ENCODE measurements around the gene TTC8. TPM values are rescaled to one million over a fixed set of nuclear protein-coding genes. Genes with fewer than 3 reads are reported as not detected.

TTC8 gene
- total RNA-seq, 4 donors from 2014 or later: 16.4 to 29.9 (median 23.7) TPM

GRCh38 chr14:88871429-88871828 is 47.0 kb downstream of the TTC8 start:
- Histone ChIP-seq H3K27me3 (no peaks in the 10 kb centered on the region), H3K27ac (replicated peaks in 1 of 4) (no peak overlapping the region), H3K36me3 (peaks cover 12 to 63% (median 20%) of the 10 kb centered on the region in 4 donors), H3K4me1 (no peaks in the 10 kb centered on the region), H3K9me3 (no peaks in the 10 kb centered on the region), H3K4me3 (no peak overlapping the region)
- TF ChIP-seq EP300 (IDR thresholded peaks at IDR 0.05) (no peak), POLR2AphosphoS5 (IDR thresholded peaks at IDR 0.05) (no peak), CTCF (IDR thresholded peaks at IDR 0.05) (no peak), POLR2A (IDR thresholded peaks at IDR 0.05; ENCODE audit: low read depth) (no peak)
- WGBS: 95% methylated on average over 3 of the region's 3 CpGs
- intact Hi-C loops (cut with DNase I): no loop called here
- DNase-seq (ENCODE audit: extremely low spot score): no peak

- H3K9me3 ChIP-seq: no peaks in the 10 kb centered on the region
- no peak overlapping the region for H3K27ac ChIP-seq (replicated peaks in 1 of 4)
- H3K27me3 ChIP-seq: no peaks in the 10 kb centered on the region
- H3K36me3 ChIP-seq: peaks cover 13 to 73% (median 20%) of the 10 kb centered on the region in 4 donors
- no peak for DNase-seq (ENCODE audit: extremely low spot score)
- TF ChIP-seq CTCF (IDR thresholded peaks at IDR 0.05) (no peak), POLR2AphosphoS5 (IDR thresholded peaks at IDR 0.05) (no peak)
- no peak overlapping the region for H3K4me3 ChIP-seq
- intact Hi-C loops (cut with DNase I): no loop called here
- no peaks in the 10 kb centered on the region for H3K4me1 ChIP-seq
- WGBS: 69% methylated on average over 3 of the region's 3 CpGs
Measured at GRCh38 chr14:88872976-88873375, 48.5 kb downstream of the TTC8 start.

- 97% methylated on average over 2 of the region's 2 CpGs for WGBS
- H3K36me3 ChIP-seq: peaks cover 3 to 70% (median 13%) of the 10 kb centered on the region in 4 donors
- no peaks in the 10 kb centered on the region for H3K27me3 ChIP-seq
- H3K27ac ChIP-seq (replicated peaks in 1 of 4): no peak overlapping the region
- no peaks in the 10 kb centered on the region for H3K9me3 ChIP-seq
- TF ChIP-seq POLR2AphosphoS5 (IDR thresholded peaks at IDR 0.05) (no peak), CTCF (IDR thresholded peaks at IDR 0.05) (no peak), POLR2A (IDR thresholded peaks at IDR 0.05; ENCODE audit: low read depth) (no peak), EP300 (IDR thresholded peaks at IDR 0.05) (no peak)
- H3K4me3 ChIP-seq: no peak overlapping the region
- intact Hi-C loops (cut with DNase I): no loop called here
- no peak for DNase-seq (ENCODE audit: extremely low spot score)
- H3K4me1 ChIP-seq: no peaks in the 10 kb centered on the region
Measured at GRCh38 chr14:88877192-88877591, 52.7 kb downstream of the TTC8 start.

GRCh38 chr14:88879022-88879421 is 54.6 kb downstream of the TTC8 start:
- H3K4me1 ChIP-seq: no peaks in the 10 kb centered on the region
- intact Hi-C loops (cut with DNase I): no loop called here
- 89% methylated on average over 4 of the region's 4 CpGs for WGBS
- no peaks in the 10 kb centered on the region for H3K9me3 ChIP-seq
- no peaks in the 10 kb centered on the region for H3K27me3 ChIP-seq
- H3K36me3 ChIP-seq: peaks cover 0 to 52% (median 5%) of the 10 kb centered on the region in 4 donors
- H3K27ac ChIP-seq (replicated peaks in 1 of 4): no peak overlapping the region
- no peak overlapping the region for H3K4me3 ChIP-seq
- no peak for TF ChIP-seq EP300 (IDR thresholded peaks at IDR 0.05)
- no peak for TF ChIP-seq CTCF (IDR thresholded peaks at IDR 0.05)
- no peak for TF ChIP-seq POLR2AphosphoS5 (IDR thresholded peaks at IDR 0.05)
- no peak for TF ChIP-seq POLR2A (IDR thresholded peaks at IDR 0.05; ENCODE audit: low read depth)
- no peak for DNase-seq (ENCODE audit: extremely low spot score)

GRCh38 chr14:88882236-88882635 is 57.8 kb downstream of the TTC8 start:
- H3K9me3 ChIP-seq: no peaks in the 10 kb centered on the region
- no peak overlapping the region for H3K4me3 ChIP-seq
- TF ChIP-seq EP300 (IDR thresholded peaks at IDR 0.05): no peak
- no peak for TF ChIP-seq POLR2AphosphoS5 (IDR thresholded peaks at IDR 0.05)
- no peak for TF ChIP-seq CTCF (IDR thresholded peaks at IDR 0.05)
- TF ChIP-seq POLR2A (IDR thresholded peaks at IDR 0.05; ENCODE audit: low read depth): no peak
- 93% methylated on average over 1 of the region's 1 CpG for WGBS
- intact Hi-C loops (cut with DNase I): no loop called here
- no peak for DNase-seq (ENCODE audit: extremely low spot score)
- peaks cover 0 to 34% (median 5%) of the 10 kb centered on the region in 4 donors for H3K36me3 ChIP-seq
- no peak overlapping the region for H3K27ac ChIP-seq (replicated peaks in 1 of 4)
- no peaks in the 10 kb centered on the region for H3K27me3 ChIP-seq
- H3K4me1 ChIP-seq: no peaks in the 10 kb centered on the region
